D721Med (cell line): ENCODE measurements around the gene MLYCD.

Source experiments
- DNase-seq: peaks from one replicate; pipeline ENCODE4 v3.0.0; 2011; ENCODE audit warnings: low spot score; ENCODE audit not compliant: insufficient read length
- FAIRE-seq: peaks from 2 replicates; lab custom pipeline; 2011; peaks lifted over from hg19 to GRCh38; lab: Jason Lieb, UNC
- CTCF ChIP-seq: IDR thresholded peaks from 2 replicates; pipeline ENCODE4 v1.5.1; 2012; ENCODE audit warnings: mild to moderate bottlenecking, control low read depth; ENCODE audit not compliant: insufficient read depth; ENCODE audit errors: missing control alignments

The MLYCD gene

GRCh38 chr16:83934684-83934977 is 35.7 kb downstream of the MLYCD start:
- no peak for TF ChIP-seq CTCF
- DNase-seq (no peak), FAIRE-seq (no peak)

DNA sequence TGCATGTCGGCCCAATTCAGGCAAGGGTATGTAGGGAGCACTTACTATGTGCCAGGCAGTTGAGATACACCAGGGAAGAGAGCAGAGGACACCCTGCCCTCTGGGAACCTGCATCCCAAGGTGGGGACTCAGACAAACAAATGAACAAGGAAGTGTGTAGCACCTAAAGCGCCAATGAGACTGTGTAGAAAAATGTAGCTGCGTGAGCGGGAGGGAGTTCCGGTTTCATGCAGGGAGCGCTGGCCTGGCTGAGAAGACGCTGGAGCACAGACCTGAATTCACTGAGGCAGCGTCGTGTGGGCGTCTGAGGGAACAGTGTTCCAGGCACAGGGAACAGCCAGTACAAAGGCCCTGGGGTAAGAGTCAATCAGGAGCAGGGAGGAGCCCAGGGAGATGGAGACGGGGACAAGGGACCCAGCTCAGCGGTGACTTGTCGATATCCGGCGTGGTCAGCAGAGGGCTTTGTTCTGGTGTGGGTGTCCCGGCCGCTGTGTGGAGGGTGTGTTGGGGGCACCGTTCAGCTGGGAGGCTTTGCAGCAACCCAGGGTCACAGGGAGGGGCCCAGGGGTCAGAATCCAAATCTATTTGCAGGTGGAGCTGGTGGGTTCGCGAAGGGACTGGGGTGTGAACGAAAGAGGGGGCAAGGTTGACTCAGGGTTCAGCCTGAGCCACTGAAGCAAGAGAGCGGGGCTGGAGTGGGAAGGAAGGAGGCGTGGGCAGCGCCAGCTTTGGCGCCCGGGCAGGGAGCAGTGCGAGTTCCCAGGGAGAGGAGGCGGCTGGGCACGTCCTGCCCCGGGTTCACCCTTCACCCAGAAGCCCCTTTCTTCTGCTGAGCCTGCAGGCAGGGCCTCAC is 36.3 kb downstream of the MLYCD start:
- DNase-seq = no peak
- TF ChIP-seq CTCF = no peak
- FAIRE-seq = no peak

DNA sequence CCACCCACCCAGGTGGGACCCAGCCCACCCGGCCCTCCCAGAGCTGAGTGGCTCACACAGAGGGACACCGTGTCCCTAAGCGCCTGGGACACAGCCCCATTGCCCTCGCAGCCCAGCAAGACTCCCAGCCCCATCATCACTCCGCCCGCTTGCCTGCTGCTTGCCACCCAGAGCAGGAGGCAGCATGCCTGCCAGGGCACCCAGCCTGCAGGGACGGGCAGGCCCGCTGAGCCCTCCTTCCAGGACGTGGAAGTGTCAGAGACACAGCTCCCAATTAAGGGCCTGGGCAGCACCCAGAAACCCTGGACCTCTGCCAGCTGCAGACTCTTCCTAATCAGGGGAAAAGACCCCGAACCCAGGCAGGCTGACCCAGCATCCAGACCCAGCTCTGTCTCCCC is 36.9 kb downstream of the MLYCD start:
- no peak for DNase-seq
- no peak for TF ChIP-seq CTCF
- FAIRE-seq = no peak

DNA sequence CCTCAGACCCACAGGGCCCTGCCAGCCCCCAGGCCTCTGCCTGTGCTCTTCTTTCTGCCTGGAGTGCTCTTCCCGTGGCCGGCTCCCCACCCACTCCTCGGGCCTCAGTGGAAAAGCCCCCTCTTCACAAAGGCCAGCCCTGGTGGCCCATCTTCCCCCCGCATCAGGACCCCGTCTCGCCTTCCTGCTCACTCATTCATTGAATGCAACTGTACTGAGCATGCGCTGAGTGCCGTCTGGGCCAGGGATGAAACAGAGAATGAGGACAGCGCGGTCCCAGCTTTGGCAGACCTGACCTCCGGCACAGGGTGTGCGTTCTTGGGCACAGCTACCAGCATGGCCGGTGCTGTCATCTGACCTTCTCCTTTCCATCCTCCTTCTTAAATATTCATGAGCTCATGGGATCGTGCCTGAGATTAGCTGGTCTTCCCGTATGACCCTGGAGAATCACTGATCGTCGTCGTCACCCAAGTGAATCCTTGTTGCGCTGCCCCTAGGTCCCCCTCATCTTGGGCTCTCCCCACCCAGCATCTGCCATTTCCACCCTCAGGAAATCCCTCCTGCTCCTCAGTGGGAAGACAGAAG is 37.8 kb downstream of the MLYCD start:
- no peak for FAIRE-seq

GRCh38 chr16:83937267-83937666 is 38.4 kb downstream of the MLYCD start:
- DNase-seq = no peak
- no peak for TF ChIP-seq CTCF
- FAIRE-seq = no peak

More for the DNA sequence above, 37.8 kb downstream of the MLYCD start:
- DNase-seq = no peak
- TF ChIP-seq CTCF = no peak

GRCh38 chr16:83937922-83938885 is 39.3 kb downstream of the MLYCD start:
- FAIRE-seq (no peak), DNase-seq (no peak)
- TF ChIP-seq CTCF = no peak
